Fibroblast of skin of abdomen (primary cell): ENCODE data around the gene AKAP13.
"Not testable (repeated sequence)": the region's sequence is repeated elsewhere in the genome, so short reads cannot be mapped to it uniquely, and the experiment has no call there.

Source experiments
- DNase-seq: peaks from one replicate; pipeline ENCODE4 v3.0.0-alpha.2; 2013

Gene AKAP13

DNA sequence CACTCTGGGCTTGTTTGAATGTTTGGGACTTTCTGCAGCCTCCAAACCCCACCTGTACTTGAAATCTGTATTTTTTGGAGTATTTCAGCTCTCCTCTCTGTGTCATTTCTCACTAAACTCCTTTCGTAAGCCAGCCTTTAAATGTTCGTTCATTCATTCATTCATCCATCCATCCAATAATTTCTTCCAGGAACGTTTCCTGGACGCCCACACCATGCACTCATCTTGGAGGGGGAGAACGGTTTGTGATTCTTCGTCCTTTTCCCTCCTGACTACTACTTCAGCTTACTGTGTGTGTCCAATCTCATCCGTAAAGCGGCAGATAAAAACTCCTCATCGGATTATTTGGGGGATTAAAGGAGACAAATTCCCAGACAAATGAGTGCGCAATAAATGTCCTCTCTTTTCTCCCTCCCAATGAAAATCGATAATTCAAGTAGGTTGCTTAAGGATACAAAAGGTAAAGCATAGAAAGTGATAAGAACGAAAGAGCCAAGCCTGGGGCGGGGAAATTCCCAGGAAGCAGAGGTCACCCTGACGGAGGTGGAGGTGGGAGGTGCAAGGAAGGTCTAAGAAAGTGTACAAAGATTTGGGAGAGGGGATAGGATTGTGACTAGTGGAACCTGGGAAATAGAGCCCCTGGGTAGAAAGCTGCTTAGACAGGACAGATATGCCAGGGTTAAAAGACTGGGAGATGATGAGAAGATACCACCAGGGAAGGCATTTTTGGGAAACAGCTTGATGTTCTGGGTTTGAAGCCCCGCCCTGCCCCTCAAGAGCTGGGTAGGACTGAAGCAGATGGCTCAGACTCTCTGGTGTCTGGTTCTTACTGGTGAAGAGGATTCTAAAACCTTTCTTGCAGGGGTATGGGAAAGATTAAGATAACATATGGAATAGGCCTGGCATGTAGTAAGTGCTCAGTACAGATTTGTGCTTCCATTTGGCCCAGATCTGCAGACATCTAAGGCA, 415.2 kb downstream of the AKAP13 start:
- no peak for DNase-seq

- not testable (repeated sequence) for DNase-seq
Measured at GRCh38 chr15:85796371-85796770, 416.0 kb downstream of the AKAP13 start.
